Central memory CD4-positive, alpha-beta T cell (primary cell): ENCODE results near the gene TSPAN7.

ENCODE experiments used
- DNase-seq: peaks from one replicate; pipeline ENCODE4 v3.0.0; 2022

TSPAN7 gene

DNA sequence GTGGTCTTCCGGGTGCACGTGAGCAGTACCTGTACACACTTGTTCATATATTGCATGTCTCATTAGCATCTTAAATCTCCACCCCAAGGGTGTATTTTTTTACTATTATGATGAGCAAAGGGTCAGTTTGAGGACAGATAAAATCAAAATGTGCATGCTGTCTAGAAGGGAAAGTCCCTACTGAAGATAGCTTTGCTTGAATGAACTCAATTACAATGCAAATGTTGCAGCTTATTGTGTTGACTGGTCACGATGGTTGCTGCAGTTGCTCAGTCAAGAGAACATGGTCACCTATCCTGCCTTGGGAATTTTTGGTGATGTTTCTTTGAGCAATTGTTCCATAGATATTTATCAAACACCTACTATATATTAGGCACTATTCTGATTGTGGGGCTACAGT, 136.1 kb downstream of the TSPAN7 start:
- no peak for DNase-seq

- DNase-seq = no peak
Measured at GRCh38 chrX:38699121-38699520, 137.8 kb downstream of the TSPAN7 start.

- DNase-seq = no peak
Measured at GRCh38 chrX:38699696-38700095, 138.4 kb downstream of the TSPAN7 start.

GRCh38 chrX:38701073-38701472, 139.7 kb downstream of the TSPAN7 start:
- no peak for DNase-seq

- DNase-seq = no peak
Measured at GRCh38 chrX:38704146-38704882, 143.0 kb downstream of the TSPAN7 start.

DNA sequence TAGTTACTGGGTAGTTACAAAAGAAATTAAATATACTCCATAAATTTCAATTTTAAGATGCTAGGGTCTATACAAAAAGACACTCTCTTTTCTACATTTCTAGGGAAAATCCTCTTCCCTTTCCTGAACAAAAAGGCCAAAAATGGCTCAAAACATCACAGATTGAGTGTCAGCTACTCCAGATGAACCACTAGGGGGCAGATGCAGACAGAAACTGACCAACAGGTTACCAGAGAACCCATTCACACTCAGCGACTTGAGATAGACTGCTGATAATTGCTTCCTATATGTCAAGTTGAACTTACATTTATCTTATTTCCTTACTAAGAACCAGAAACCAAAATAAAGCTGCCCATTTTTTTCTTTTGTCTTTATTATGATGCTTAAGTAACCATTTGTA, 156.5 kb downstream of the TSPAN7 start:
- DNase-seq = no peak

DNA sequence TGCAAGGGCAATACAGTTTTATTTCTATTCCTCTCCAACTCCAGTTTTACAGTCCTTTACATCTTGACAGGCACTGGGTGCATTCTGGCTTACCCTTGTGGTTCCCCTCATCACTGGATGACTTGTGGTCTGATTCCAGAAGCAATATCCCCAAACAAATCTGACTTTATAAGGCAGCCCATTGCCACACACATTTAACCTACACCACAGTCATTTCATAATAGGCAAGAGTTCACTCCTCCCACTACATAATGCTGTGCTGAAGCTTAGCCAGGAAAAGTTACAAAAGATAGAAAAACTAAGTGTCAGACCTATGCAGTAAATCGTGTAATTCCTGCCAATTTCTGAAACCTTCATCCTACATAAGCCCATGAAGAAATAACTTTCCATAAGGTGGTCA, 157.0 kb downstream of the TSPAN7 start:
- DNase-seq = no peak

DNA sequence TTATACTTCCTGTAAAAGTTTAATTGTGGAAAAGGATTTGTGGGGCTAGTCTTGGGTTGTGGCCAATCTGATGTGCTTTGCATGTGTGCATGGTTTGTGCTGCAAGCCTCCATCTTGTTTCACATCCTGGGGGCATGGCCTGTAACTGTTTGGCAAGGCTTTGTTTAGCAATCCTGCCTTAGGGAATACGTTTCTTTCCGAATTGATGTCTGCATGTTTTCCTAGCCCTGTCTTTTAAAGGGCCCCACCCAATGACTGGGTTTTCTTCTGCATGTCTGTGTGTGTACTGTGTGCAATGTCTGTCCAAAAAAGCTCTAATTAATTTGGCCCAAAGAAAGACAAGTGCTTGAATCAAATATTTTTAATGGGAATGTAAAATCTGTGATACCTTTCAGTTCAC, 165.3 kb downstream of the TSPAN7 start:
- DNase-seq = no peak

DNA sequence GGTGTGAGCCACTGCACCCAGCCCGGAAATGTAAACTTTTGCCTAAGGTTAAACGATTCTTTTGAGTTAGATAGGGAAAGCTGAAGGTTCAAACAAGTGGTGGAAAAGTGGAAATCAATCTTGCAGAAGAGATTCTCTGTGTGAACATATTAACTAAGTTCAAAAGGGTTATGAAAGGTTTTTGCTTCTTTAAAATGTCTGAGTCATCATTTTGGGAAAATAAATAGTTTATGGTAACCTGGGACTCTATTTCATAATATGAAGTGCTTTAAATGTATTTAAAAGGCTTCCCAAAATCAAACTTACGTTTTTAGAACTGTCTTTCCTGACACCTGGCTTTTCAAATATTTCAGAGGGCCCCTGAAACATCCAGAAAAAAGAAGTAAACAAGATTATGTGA, 166.3 kb downstream of the TSPAN7 start:
- no peak for DNase-seq

GRCh38 chrX:38732866-38733265, 171.5 kb downstream of the TSPAN7 start:
- no peak for DNase-seq
